NCI-H510A (cell line): ENCODE results near the gene KIR3DL3.
"Not testable (repeated sequence)": the region's sequence is repeated elsewhere in the genome, so short reads cannot be mapped to it uniquely, and the experiment has no call there.

Experiments
- DNase-seq: peaks from one replicate; lab custom pipeline; 2025; lab: John Stamatoyannopoulos, UW

Gene KIR3DL3

GRCh38 chr19:54724142-54724541 is at the start of gene KIR3DL3:
TSS of gene KIR3DL3 (plus strand) at chr19:54724442. CDS start at chr19:54724497, 55 bp downstream.
- DNase-seq = no peak

- not testable (repeated sequence) for DNase-seq
Measured at GRCh38 chr19:54676210-54676834, 47.9 kb upstream of the KIR3DL3 start.

GRCh38 chr19:54677217-54677616 is 47.0 kb upstream of the KIR3DL3 start:
- DNase-seq = no peak

- not testable (repeated sequence) for DNase-seq
Measured at GRCh38 chr19:54681596-54681995, 42.6 kb upstream of the KIR3DL3 start.

GRCh38 chr19:54682306-54682856 is 41.9 kb upstream of the KIR3DL3 start:
- no peak for DNase-seq

GRCh38 chr19:54684527-54684926 is 39.7 kb upstream of the KIR3DL3 start:
- no peak for DNase-seq

GRCh38 chr19:54691582-54692297 is 32.5 kb upstream of the KIR3DL3 start:
- no peak for DNase-seq

GRCh38 chr19:54692298-54692615 is 32.0 kb upstream of the KIR3DL3 start:
- DNase-seq = no peak

GRCh38 chr19:54694648-54695047 is 29.6 kb upstream of the KIR3DL3 start:
- DNase-seq = no peak

- no peak for DNase-seq
Measured at GRCh38 chr19:54696117-54696548, 28.1 kb upstream of the KIR3DL3 start.

GRCh38 chr19:54696766-54697165 is 27.5 kb upstream of the KIR3DL3 start:
- no peak for DNase-seq

GRCh38 chr19:54697716-54698115 is 26.5 kb upstream of the KIR3DL3 start:
- DNase-seq = not testable (repeated sequence)

GRCh38 chr19:54704928-54705327 is 19.3 kb upstream of the KIR3DL3 start:
- no peak for DNase-seq

- no peak for DNase-seq
Measured at GRCh38 chr19:54707962-54708361, 16.3 kb upstream of the KIR3DL3 start.

GRCh38 chr19:54708781-54709180 is 15.5 kb upstream of the KIR3DL3 start:
- DNase-seq = no peak

- no peak for DNase-seq
Measured at GRCh38 chr19:54709212-54709948, 14.9 kb upstream of the KIR3DL3 start.

GRCh38 chr19:54709956-54710355 is 14.3 kb upstream of the KIR3DL3 start:
- DNase-seq = not testable (repeated sequence)

GRCh38 chr19:54724644-54725043 is 402 bp downstream of the KIR3DL3 start:
- no peak for DNase-seq

GRCh38 chr19:54725321-54725720 is 1.1 kb downstream of the KIR3DL3 start:
- DNase-seq = no peak

GRCh38 chr19:54727562-54727961 is 3.3 kb downstream of the KIR3DL3 start:
- no peak for DNase-seq

GRCh38 chr19:54728167-54728566 is 3.9 kb downstream of the KIR3DL3 start:
- no peak for DNase-seq

GRCh38 chr19:54729416-54730188 is 5.4 kb downstream of the KIR3DL3 start:
- DNase-seq = no peak
